IPS-18c (cell line): ENCODE results near the gene CLIP2.
"Not testable (repeated sequence)": the region's sequence is repeated elsewhere in the genome, so short reads cannot be mapped to it uniquely, and the experiment has no call there.

Source experiments
- H3K4me3 ChIP-seq: 2 replicates; pipeline ENCODE4 v1.7.0; 2013; ENCODE audit warnings: low read depth, mild to moderate bottlenecking, low read length, moderate library complexity; ENCODE audit not compliant: insufficient read depth
- H3K9me3 ChIP-seq: one replicate; pipeline ENCODE4 v1.6.1; 2013; ENCODE audit warnings: mild to moderate bottlenecking, low read length, moderate library complexity; ENCODE audit not compliant: control insufficient read depth, insufficient read depth

Gene CLIP2

GRCh38 chr7:74419232-74419631 lies 130.0 kb downstream of the CLIP2 start:
- not testable (repeated sequence) for H3K9me3 ChIP-seq, H3K4me3 ChIP-seq

GRCh38 chr7:74420006-74420405 lies 130.8 kb downstream of the CLIP2 start:
- Histone ChIP-seq H3K4me3 (no peak overlapping the region), H3K9me3 (no peaks in the 10 kb centered on the region)

GRCh38 chr7:74424291-74424880 lies 135.2 kb downstream of the CLIP2 start:
- H3K9me3 ChIP-seq, result no peaks in the 10 kb centered on the region
- no peak overlapping the region for H3K4me3 ChIP-seq

- no peaks in the 10 kb centered on the region for H3K9me3 ChIP-seq
These were observed 138.8 kb downstream of the CLIP2 start for GRCh38 chr7:74428023-74428422.

GRCh38 chr7:74429153-74429747 lies 140.0 kb downstream of the CLIP2 start:
- H3K4me3 ChIP-seq, result peak overlapping the region; percentile 3; the same call in 1 of the 2 replicates
- no peaks in the 10 kb centered on the region for H3K9me3 ChIP-seq

More at GRCh38 chr7:74428023-74428422, 138.8 kb downstream of the CLIP2 start:
- H3K4me3 ChIP-seq, result no peak overlapping the region

- not testable (repeated sequence) for H3K4me3 ChIP-seq, H3K9me3 ChIP-seq
These were observed 141.2 kb downstream of the CLIP2 start for GRCh38 chr7:74430409-74430808.

GRCh38 chr7:74430961-74431466 lies 141.8 kb downstream of the CLIP2 start:
- Histone ChIP-seq H3K4me3 (no peak overlapping the region), H3K9me3 (no peaks in the 10 kb centered on the region)

- H3K9me3 ChIP-seq, H3K4me3 ChIP-seq: not testable (repeated sequence)
These were observed 148.0 kb downstream of the CLIP2 start for GRCh38 chr7:74437291-74437571.

- Histone ChIP-seq H3K9me3 (peaks cover 2% of the 10 kb centered on the region), H3K4me3 (no peak overlapping the region)
These were observed 149.1 kb downstream of the CLIP2 start for GRCh38 chr7:74438327-74438726.

- H3K9me3 ChIP-seq, result peaks cover 2% of the 10 kb centered on the region
- no peak overlapping the region for H3K4me3 ChIP-seq
These were observed 150.3 kb downstream of the CLIP2 start for GRCh38 chr7:74439541-74439940.

GRCh38 chr7:74440143-74440542 lies 150.9 kb downstream of the CLIP2 start:
- not testable (repeated sequence) for H3K4me3 ChIP-seq, H3K9me3 ChIP-seq

- Histone ChIP-seq H3K9me3 (peaks cover 2% of the 10 kb centered on the region), H3K4me3 (no peak overlapping the region)
These were observed 152.6 kb downstream of the CLIP2 start for GRCh38 chr7:74441801-74442200.

- Histone ChIP-seq H3K4me3 (no peak overlapping the region), H3K9me3 (no peaks in the 10 kb centered on the region)
These were observed 154.5 kb downstream of the CLIP2 start for GRCh38 chr7:74443543-74444247.

- Histone ChIP-seq H3K4me3 (no peak overlapping the region), H3K9me3 (no peaks in the 10 kb centered on the region)
These were observed 159.9 kb downstream of the CLIP2 start for GRCh38 chr7:74449144-74449543.

GRCh38 chr7:74449809-74450397 lies 160.7 kb downstream of the CLIP2 start:
- H3K4me3 ChIP-seq, result no peak overlapping the region
- no peaks in the 10 kb centered on the region for H3K9me3 ChIP-seq

- Histone ChIP-seq H3K9me3 (no peaks in the 10 kb centered on the region), H3K4me3 (no peak overlapping the region; the same call in none of the 2 replicates)
These were observed 163.6 kb downstream of the CLIP2 start for GRCh38 chr7:74452748-74453321.

- peak within 1 kb of the TSS; percentile 67 for H3K4me3 ChIP-seq
- no peaks in the 10 kb centered on the region for H3K9me3 ChIP-seq
These were observed 164.3 kb downstream of the CLIP2 start, which contains the start of gene GTF2IRD1 for GRCh38 chr7:74453322-74454011. Gene GTF2IRD1 (plus strand): TSS chr7:74453906. CDS start chr7:74508081, 54,175 bp downstream.
